Measurements from ENCODE around the gene CXCL12.

DNA sequence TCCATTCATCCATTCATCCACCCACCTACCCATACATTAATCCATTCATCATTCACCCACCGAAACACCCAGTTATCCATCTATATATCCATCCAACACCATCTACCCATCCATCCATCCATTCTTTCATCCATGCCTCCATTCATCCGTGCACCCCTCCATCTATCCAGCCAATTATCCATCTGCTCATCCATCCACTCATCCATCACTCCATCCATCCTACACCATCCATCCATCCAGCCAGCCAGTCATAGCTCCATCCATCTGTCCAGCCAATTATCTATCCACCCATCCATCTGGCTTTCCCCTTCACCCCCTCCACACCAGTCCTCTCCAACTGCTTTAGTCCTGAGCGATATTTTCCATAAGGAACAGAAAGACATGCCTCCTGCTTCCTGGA is 7.5 kb upstream of the CXCL12 start:
- TF ChIP-seq, protein P1, sequence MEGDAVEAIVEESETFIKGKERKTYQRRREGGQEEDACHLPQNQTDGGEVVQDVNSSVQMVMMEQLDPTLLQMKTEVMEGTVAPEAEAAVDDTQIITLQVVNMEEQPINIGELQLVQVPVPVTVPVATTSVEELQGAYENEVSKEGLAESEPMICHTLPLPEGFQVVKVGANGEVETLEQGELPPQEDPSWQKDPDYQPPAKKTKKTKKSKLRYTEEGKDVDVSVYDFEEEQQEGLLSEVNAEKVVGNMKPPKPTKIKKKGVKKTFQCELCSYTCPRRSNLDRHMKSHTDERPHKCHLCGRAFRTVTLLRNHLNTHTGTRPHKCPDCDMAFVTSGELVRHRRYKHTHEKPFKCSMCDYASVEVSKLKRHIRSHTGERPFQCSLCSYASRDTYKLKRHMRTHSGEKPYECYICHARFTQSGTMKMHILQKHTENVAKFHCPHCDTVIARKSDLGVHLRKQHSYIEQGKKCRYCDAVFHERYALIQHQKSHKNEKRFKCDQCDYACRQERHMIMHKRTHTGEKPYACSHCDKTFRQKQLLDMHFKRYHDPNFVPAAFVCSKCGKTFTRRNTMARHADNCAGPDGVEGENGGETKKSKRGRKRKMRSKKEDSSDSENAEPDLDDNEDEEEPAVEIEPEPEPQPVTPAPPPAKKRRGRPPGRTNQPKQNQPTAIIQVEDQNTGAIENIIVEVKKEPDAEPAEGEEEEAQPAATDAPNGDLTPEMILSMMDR (IDR thresholded peaks at IDR 0.05; ENCODE audit: low read depth, low read length), result no peak
- TF ChIP-seq EZH2phosphoT487 (IDR thresholded peaks at IDR 0.05; ENCODE audit: low read depth), result no peak

Measured in OCI-LY3 (cell line).